Measurements from ENCODE around the gene SNX25.
A peak's percentile ranks its signal among the peaks of the same experiment; 100 is the strongest.

Gene SNX25

DNA sequence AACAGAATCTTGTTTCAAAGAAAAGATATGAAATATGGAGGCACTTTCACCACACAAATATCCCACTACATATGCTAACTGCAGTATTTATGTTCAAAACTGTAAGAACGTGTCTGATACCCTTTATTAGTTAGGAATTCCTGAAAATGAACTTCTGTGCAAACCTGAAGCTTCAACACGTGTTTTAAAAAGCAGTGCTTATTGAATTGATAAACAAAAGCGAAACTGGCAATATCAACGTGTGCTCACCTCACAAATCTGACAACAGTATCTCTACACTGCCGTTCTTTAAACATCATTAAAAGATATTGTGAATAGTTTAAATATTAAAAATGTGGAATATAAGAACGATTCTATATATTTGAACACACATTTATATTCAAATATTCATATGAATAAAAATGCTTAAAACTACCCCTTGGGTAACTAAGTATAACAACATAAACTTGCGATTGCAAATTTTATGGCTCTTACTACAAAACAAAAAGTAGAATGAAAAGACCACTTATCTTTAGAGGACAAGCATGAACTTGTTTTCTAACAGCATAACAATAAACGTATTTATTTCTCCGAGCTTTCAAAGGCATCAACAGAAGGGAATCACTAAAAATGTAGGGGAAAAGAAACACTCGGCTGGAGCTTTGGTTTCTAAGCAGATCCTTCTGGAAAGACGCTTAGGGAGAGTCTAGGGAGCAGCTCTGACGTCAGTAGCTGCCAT is 186.0 kb downstream of the SNX25 start, which contains the start of gene LRP2BP:
TSS of gene LRP2BP (minus strand) at position 687 of the 718 bp plus-strand sequence. CDS start 17,738 bp downstream, outside the sequence.
- Histone ChIP-seq H3K4me1 (ENCODE audit: control insufficient read depth, insufficient read depth, low read length, poor library complexity, severe bottlenecking) (peaks cover 18% of the 10 kb centered on the region), H3K27ac (ENCODE audit: insufficient read depth, low read length, poor library complexity, severe bottlenecking) (peak within 1 kb of the TSS; percentile 94), H3K36me3 (ENCODE audit: control insufficient read depth, insufficient read depth, low read length) (peaks cover 10% of the 10 kb centered on the region), H3K27me3 (replicated peaks; ENCODE audit: control insufficient read depth, insufficient read depth, low read length, poor library complexity, severe bottlenecking) (no peaks in the 10 kb centered on the region), H3K9me3 (ENCODE audit: control insufficient read depth, low read length) (no peaks in the 10 kb centered on the region), H3K4me3 (ENCODE audit: insufficient read depth, low read depth, low read length, poor library complexity, severe bottlenecking) (peak within 1 kb of the TSS; percentile 85)
- DNase-seq = no peak

DNA sequence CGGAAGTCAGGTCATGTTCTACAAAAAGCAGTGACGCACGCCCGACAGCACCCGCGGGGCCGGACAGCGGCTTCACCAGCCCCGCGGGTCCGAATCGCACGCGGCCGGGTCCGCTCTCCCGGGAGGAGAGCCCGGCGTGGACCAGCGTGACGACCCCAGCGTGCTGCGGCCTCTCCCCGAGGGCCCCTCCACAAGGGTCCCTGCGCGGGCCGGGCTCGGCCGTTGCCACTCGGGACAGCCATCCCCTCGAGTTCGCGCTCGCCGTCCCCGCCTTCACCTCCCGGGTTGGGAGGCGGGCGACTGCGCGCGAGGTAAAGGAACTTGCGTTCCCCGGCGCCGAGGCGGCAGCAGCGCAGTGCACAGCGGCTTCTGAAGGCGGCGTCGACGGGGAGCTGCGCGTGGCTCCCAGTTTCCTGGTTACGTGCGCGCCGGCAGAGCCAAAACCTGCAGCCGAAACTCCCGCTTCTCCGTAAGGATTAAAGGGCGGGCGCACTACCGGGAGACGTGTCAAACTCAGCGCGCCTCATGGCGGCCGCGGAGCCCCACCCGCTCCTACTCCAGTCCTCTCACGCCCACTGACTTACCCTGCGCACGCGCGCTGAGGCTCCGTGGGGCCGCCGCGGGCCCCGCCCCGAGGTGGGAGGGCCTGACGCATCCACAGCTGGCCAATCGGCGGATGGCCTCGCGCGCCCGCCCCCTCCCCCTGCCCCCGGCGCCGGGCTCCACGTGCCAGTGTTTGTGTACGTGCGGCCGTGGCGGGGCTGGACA is 186.7 kb downstream of the SNX25 start:
- H3K27me3 ChIP-seq (replicated peaks; ENCODE audit: control insufficient read depth, insufficient read depth, low read length, poor library complexity, severe bottlenecking) = no peaks in the 10 kb centered on the region
- peaks cover 17% of the 10 kb centered on the region for H3K36me3 ChIP-seq (ENCODE audit: control insufficient read depth, insufficient read depth, low read length)
- peak overlapping the region; percentile 94 for H3K27ac ChIP-seq (ENCODE audit: insufficient read depth, low read length, poor library complexity, severe bottlenecking)
- peak overlapping the region; percentile 85 for H3K4me3 ChIP-seq (ENCODE audit: insufficient read depth, low read depth, low read length, poor library complexity, severe bottlenecking)
- no peaks in the 10 kb centered on the region for H3K9me3 ChIP-seq (ENCODE audit: control insufficient read depth, low read length)
- H3K4me1 ChIP-seq (ENCODE audit: control insufficient read depth, insufficient read depth, low read length, poor library complexity, severe bottlenecking) = peaks cover 18% of the 10 kb centered on the region
- DNase-seq = peak; percentile 93 to 95 (median 93)

DNA sequence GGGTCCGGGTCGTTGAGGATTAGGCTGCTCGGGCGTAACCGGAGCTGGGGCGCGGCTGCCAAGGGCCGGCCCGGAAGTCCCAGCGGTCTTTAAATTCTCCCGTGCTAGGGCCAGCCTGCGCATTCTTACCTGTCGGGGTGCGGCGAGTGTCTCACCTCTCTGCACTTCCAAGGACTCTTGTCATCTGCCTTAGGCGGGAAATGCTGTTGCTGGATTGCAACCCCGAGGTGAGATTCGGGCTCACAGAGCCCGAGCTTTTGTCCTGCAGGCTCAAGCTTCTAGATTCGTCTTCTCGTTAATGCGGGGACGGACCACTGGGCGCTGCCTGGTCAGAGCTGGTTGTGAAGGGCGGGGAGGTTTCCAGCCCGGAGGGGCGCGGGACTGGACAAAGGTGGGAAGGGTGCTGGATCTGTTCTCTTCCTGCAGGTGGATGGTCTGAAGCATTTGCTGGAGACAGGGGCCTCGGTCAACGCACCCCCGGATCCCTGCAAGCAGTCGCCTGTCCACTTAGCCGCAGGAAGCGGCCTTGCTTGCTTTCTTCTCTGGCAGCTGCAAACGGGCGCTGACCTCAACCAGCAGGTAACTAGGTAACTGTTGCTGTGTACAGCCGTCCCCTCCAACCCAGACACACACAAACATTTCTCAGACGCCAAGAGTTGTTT is 187.5 kb downstream of the SNX25 start, which contains the start of gene ANKRD37:
TSS of gene ANKRD37 (plus strand) at position 118 of the 662 bp plus-strand sequence. CDS start at position 201, 83 bp downstream.
- DNase-seq = no peak
- Histone ChIP-seq H3K4me3 (ENCODE audit: insufficient read depth, low read depth, low read length, poor library complexity, severe bottlenecking) (peak within 1 kb of the TSS; percentile 85), H3K36me3 (ENCODE audit: control insufficient read depth, insufficient read depth, low read length) (peaks cover 24% of the 10 kb centered on the region), H3K27ac (ENCODE audit: insufficient read depth, low read length, poor library complexity, severe bottlenecking) (peak within 1 kb of the TSS; percentile 94), H3K9me3 (ENCODE audit: control insufficient read depth, low read length) (no peaks in the 10 kb centered on the region), H3K27me3 (replicated peaks; ENCODE audit: control insufficient read depth, insufficient read depth, low read length, poor library complexity, severe bottlenecking) (no peaks in the 10 kb centered on the region), H3K4me1 (ENCODE audit: control insufficient read depth, insufficient read depth, low read length, poor library complexity, severe bottlenecking) (peaks cover 18% of the 10 kb centered on the region)

DNA sequence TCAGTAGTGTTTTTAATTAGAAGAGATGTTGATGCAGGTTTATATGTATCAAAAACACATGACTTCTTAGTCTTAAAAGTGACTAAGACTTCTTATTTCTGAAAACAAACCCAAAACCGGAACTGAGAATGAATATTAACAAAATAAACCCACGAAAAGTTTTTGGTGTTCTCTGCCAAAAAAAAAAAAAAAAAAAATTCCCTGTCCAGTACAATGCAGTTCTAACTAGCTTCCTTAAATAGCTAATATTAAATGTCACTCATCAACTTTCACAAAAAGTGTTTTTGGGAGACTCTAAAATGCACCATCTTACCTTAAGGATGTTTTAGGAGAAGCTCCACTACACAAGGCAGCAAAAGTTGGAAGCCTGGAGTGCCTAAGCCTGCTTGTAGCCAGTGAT is 189.2 kb downstream of the SNX25 start:
- Histone ChIP-seq H3K9me3 (ENCODE audit: control insufficient read depth, low read length) (no peaks in the 10 kb centered on the region), H3K4me3 (ENCODE audit: insufficient read depth, low read depth, low read length, poor library complexity, severe bottlenecking) (no peak overlapping the region), H3K36me3 (ENCODE audit: control insufficient read depth, insufficient read depth, low read length) (peaks cover 32% of the 10 kb centered on the region), H3K4me1 (ENCODE audit: control insufficient read depth, insufficient read depth, low read length, poor library complexity, severe bottlenecking) (peaks cover 18% of the 10 kb centered on the region), H3K27ac (ENCODE audit: insufficient read depth, low read length, poor library complexity, severe bottlenecking) (no peak overlapping the region), H3K27me3 (replicated peaks; ENCODE audit: control insufficient read depth, insufficient read depth, low read length, poor library complexity, severe bottlenecking) (no peaks in the 10 kb centered on the region)
- no peak for DNase-seq

DNA sequence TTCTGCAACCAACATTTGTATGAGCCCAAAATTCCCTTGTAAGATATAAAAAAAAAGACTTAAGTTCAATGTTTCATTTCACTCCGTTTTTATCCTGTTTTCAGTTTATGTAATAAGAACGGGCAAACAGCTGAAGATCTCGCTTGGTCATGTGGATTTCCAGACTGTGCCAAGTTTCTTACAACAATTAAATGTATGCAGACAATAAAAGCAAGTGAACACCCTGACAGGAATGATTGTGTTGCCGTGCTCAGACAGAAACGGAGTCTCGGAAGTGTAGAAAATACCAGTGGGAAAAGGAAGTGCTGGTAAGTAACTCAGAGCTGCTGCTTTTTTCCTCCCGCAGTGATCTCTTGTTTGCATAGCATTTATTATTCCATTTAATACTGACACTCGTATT is 190.1 kb downstream of the SNX25 start:
- no peak overlapping the region for H3K27ac ChIP-seq (ENCODE audit: insufficient read depth, low read length, poor library complexity, severe bottlenecking)
- H3K4me3 ChIP-seq (ENCODE audit: insufficient read depth, low read depth, low read length, poor library complexity, severe bottlenecking) = no peak overlapping the region
- peaks cover 32% of the 10 kb centered on the region for H3K36me3 ChIP-seq (ENCODE audit: control insufficient read depth, insufficient read depth, low read length)
- no peak for DNase-seq
- H3K9me3 ChIP-seq (ENCODE audit: control insufficient read depth, low read length) = no peaks in the 10 kb centered on the region
- peaks cover 15% of the 10 kb centered on the region for H3K4me1 ChIP-seq (ENCODE audit: control insufficient read depth, insufficient read depth, low read length, poor library complexity, severe bottlenecking)
- no peaks in the 10 kb centered on the region for H3K27me3 ChIP-seq (replicated peaks; ENCODE audit: control insufficient read depth, insufficient read depth, low read length, poor library complexity, severe bottlenecking)

DNA sequence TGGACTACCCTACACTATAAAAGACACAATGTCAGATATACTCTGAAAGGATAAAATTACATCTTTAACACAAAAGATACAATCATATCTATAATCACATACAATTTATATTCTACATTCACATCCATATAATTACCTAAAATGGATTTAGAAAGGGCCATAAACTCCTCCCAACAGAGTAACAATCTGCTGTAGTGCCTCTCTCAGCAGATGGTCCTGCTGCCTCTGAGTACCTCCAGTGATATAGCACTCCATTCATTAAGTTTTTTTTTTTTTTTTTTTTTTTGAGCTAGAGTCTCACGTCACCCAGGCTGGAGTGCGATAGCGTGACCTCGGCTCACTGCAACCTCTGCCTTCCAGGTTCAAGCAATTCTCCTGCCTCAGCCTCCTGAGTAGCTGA is 194.6 kb downstream of the SNX25 start:
- Histone ChIP-seq H3K27me3 (replicated peaks; ENCODE audit: control insufficient read depth, insufficient read depth, low read length, poor library complexity, severe bottlenecking) (no peaks in the 10 kb centered on the region), H3K4me3 (ENCODE audit: insufficient read depth, low read depth, low read length, poor library complexity, severe bottlenecking) (no peak overlapping the region), H3K4me1 (ENCODE audit: control insufficient read depth, insufficient read depth, low read length, poor library complexity, severe bottlenecking) (no peaks in the 10 kb centered on the region), H3K27ac (ENCODE audit: insufficient read depth, low read length, poor library complexity, severe bottlenecking) (no peak overlapping the region), H3K36me3 (ENCODE audit: control insufficient read depth, insufficient read depth, low read length) (peaks cover 45% of the 10 kb centered on the region), H3K9me3 (ENCODE audit: control insufficient read depth, low read length) (no peaks in the 10 kb centered on the region)
- DNase-seq = no peak

DNA sequence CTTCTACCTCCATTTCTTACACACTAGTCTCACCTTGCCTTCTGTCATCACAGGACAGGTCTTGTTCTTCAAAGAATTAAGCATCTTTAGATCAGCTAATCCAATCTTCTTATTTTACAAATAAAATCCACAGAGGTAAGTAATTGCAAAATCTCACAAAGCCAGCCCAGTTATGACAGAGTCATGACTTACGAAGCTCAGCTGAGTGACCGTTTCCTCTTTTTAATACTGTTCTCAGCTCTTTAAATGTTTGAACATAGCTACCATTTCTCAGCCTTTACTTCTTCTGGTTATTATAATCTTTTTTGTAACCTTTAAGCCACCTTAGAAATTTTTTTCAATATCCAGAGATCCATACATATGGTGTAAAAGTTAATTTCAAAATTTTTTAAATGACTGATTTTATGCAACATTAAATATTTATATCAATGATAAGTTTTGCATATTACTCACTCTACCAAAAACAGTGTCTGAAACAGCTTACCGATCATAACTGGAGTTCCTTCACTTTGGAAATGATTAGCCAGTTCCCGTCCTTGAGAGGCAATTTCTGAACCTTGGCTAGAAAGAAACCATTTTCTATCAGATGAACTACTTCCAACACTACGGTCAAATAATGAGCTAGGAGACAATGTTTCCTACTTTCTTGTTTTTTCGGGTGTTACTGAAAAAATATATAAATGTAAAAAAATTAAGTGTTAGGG is 196.1 kb downstream of the SNX25 start:
- Histone ChIP-seq H3K4me3 (ENCODE audit: insufficient read depth, low read depth, low read length, poor library complexity, severe bottlenecking) (no peak overlapping the region), H3K27me3 (replicated peaks; ENCODE audit: control insufficient read depth, insufficient read depth, low read length, poor library complexity, severe bottlenecking) (no peaks in the 10 kb centered on the region), H3K4me1 (ENCODE audit: control insufficient read depth, insufficient read depth, low read length, poor library complexity, severe bottlenecking) (no peaks in the 10 kb centered on the region), H3K36me3 (ENCODE audit: control insufficient read depth, insufficient read depth, low read length) (peaks cover 35% of the 10 kb centered on the region), H3K27ac (ENCODE audit: insufficient read depth, low read length, poor library complexity, severe bottlenecking) (no peak overlapping the region), H3K9me3 (ENCODE audit: control insufficient read depth, low read length) (no peaks in the 10 kb centered on the region)
- DNase-seq = no peak

DNA sequence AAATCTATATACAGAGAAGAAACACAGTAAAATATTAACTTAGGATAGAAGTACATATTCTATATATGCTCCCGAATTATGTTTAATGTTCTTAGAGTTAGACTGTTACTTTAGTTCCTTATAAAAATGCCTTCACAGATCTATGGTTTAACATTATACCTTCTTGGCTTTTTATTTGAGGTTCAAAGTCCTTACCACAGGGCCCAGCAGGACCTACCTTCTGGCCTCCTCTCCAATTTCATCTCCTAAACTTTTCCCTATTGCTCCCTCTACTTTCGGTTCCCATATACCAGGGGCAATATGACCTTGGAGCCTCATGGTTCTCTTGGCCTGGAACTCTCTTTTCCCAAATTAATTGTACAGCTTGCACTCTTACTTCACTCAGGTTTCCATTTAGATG is 199.0 kb downstream of the SNX25 start:
- no peak overlapping the region for H3K27ac ChIP-seq (ENCODE audit: insufficient read depth, low read length, poor library complexity, severe bottlenecking)
- no peak for DNase-seq
- no peaks in the 10 kb centered on the region for H3K27me3 ChIP-seq (replicated peaks; ENCODE audit: control insufficient read depth, insufficient read depth, low read length, poor library complexity, severe bottlenecking)
- H3K4me3 ChIP-seq (ENCODE audit: insufficient read depth, low read depth, low read length, poor library complexity, severe bottlenecking) = no peak overlapping the region
- H3K4me1 ChIP-seq (ENCODE audit: control insufficient read depth, insufficient read depth, low read length, poor library complexity, severe bottlenecking) = no peaks in the 10 kb centered on the region
- H3K36me3 ChIP-seq (ENCODE audit: control insufficient read depth, insufficient read depth, low read length) = peaks cover 17% of the 10 kb centered on the region
- H3K9me3 ChIP-seq (ENCODE audit: control insufficient read depth, low read length) = no peaks in the 10 kb centered on the region

DNA sequence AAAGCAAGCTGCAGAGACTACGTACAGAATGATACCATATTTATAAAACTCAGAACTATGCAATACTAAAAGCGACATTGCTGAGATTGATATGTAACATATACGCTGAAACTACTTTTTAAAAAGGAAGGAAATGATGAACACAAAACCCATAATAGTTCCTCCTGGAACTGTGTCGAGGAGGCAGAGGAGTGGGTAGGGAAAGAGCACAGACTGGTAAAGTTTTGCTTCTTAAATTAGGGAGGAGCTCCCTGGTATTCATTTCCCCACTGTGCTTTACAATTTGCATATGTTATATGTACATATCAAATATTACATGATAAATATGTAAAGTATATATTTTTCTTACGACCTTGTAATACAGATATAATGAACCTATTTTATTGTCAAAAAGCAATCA is 202.5 kb downstream of the SNX25 start:
- Histone ChIP-seq H3K9me3 (ENCODE audit: control insufficient read depth, low read length) (no peaks in the 10 kb centered on the region), H3K36me3 (ENCODE audit: control insufficient read depth, insufficient read depth, low read length) (peaks cover 22% of the 10 kb centered on the region), H3K27me3 (replicated peaks; ENCODE audit: control insufficient read depth, insufficient read depth, low read length, poor library complexity, severe bottlenecking) (no peaks in the 10 kb centered on the region), H3K27ac (ENCODE audit: insufficient read depth, low read length, poor library complexity, severe bottlenecking) (no peak overlapping the region), H3K4me1 (ENCODE audit: control insufficient read depth, insufficient read depth, low read length, poor library complexity, severe bottlenecking) (no peaks in the 10 kb centered on the region), H3K4me3 (ENCODE audit: insufficient read depth, low read depth, low read length, poor library complexity, severe bottlenecking) (no peak overlapping the region)
- DNase-seq = no peak

All from effector memory CD4-positive, alpha-beta T cell (primary cell).